Measurements from ENCODE around the gene HHEX. TPM values are rescaled to one million over a fixed set of nuclear protein-coding genes. Genes with fewer than 3 reads are reported as not detected.
A peak's percentile ranks its signal among the peaks of the same experiment; 100 is the strongest.

The HHEX gene
- total and polyA plus RNA-seq, 2 of the 4 experiments (the other 2 are of a cell fraction), result 2.3 to 7.7 TPM

GRCh38 chr10:92656266-92656961 is 33.3 kb upstream of the HHEX start:
- Histone ChIP-seq H3K18ac (ENCODE audit: low read depth, low read length) (no peak overlapping the region), H3K9me3 (ENCODE audit: control insufficient read depth, insufficient read depth, low read length) (no peaks in the 10 kb centered on the region), H4K8ac (ENCODE audit: low read depth in 2 of 2, low read length in 2 of 2) (no peak overlapping the region), H4K5ac (ENCODE audit: low read depth, low read length) (no peak overlapping the region), H3K4me1 (ENCODE audit: control insufficient read depth, insufficient read depth, low read length) (peaks cover 4% of the 10 kb centered on the region), H2BK20ac (ENCODE audit: low read depth, low read length) (peak overlapping the region; percentile 48; the same call in 1 of the 2 replicates), H2AFZ (replicated peaks; ENCODE audit: low read length, poor library complexity) (no peak overlapping the region), H3K9me1 (ENCODE audit: insufficient read depth, low read length) (no peaks in the 10 kb centered on the region), H2AK5ac (ENCODE audit: low read depth, low read length) (no peak overlapping the region), H3K27ac (ENCODE audit: insufficient read depth, low read length) (no peak overlapping the region; the same call in 1 of the 2 replicates), H3K9ac (ENCODE audit: low read depth, low read length) (no peak overlapping the region), H3K4me3 (ENCODE audit: insufficient read depth, low read depth, low read length) (no peak overlapping the region), H3K79me1 (ENCODE audit: low read depth in 1 of 2, low read length in 2 of 2) (peaks cover 3 to 11% of the 10 kb centered on the region in 2 experiments; a peak in 2 of 4 replicates), H3K4me2 (ENCODE audit: low read depth, low read length) (no peak overlapping the region), H2AK9ac (replicated peaks; ENCODE audit: low read depth, low read length, poor library complexity) (no peak overlapping the region), H3K14ac (replicated peaks; ENCODE audit: low read depth, low read length) (no peak overlapping the region), H4K91ac (ENCODE audit: insufficient read depth, low read depth, low read length) (no peak overlapping the region; the same call in 1 of the 2 replicates), H2BK15ac (ENCODE audit: low read depth, low read length) (no peak overlapping the region), H2BK5ac (ENCODE audit: low read depth, low read length, poor library complexity, severe bottlenecking) (no peak overlapping the region), H2BK120ac (ENCODE audit: low read depth, low read length) (peak overlapping the region; percentile 1; the same call in 1 of the 2 replicates), H3K27me3 (ENCODE audit: control insufficient read depth, insufficient read depth, low read length) (no peaks in the 10 kb centered on the region), H3K4ac (ENCODE audit: low read depth, low read length) (peak overlapping the region; percentile 23), H4K20me1 (ENCODE audit: insufficient read depth, low read length) (no peaks in the 10 kb centered on the region), H3K56ac (ENCODE audit: extremely low read depth, insufficient read depth, low read length) (no peak overlapping the region), H3K36me3 (ENCODE audit: control insufficient read depth, insufficient read depth, low read length) (no peaks in the 10 kb centered on the region), H3K23ac (ENCODE audit: low read depth, low read length) (no peak overlapping the region)
- DNase-seq (no peak), ATAC-seq (ENCODE audit: low read depth) (no peak)
- in situ Hi-C loops (cut with MboI; ENCODE audit: low sequenced_read_pairs) (no loop called here), intact Hi-C loops (cut with micrococcal nuclease) (no loop called here), dilution Hi-C loops (cut with HindIII; ENCODE audit: low sequenced_read_pairs, unreplicated experiment) (no loop called here)
- no peak for TF ChIP-seq FOS (IDR thresholded peaks at IDR 0.05; ENCODE audit: low read depth, low read length)
- 87% methylated on average over 3 of the region's 7 CpGs; no CpG with 5 or more reads in 1 of the 2 experiments for WGBS, 2 experiments (ENCODE audit: extremely low coverage in 2 of 2, insufficient read length in 1 of 2)
- POLR2A ChIA-PET (ENCODE audit: unreplicated experiment), result no interaction called here
- BruUV-seq (replicated peaks), result no TSS peak
- CTCF ChIA-PET, result interaction anchor here (0.6 to 1.1 kb wide), 2 partner anchors 24 to 49 kb away, joined by 3 read pairs; no protein-coding TSS in a partner anchor
